ENCODE results near the gene EPAS1. TPM values are rescaled to one million over a fixed set of nuclear protein-coding genes. Genes with fewer than 3 reads are reported as not detected.
A peak's percentile ranks its signal among the peaks of the same experiment; 100 is the strongest.

EPAS1 gene
- total RNA-seq, 1 experiment from 2014 or later: 55.9 TPM

- TF ChIP-seq ZBTB33 (IDR thresholded peaks at IDR 0.05; ENCODE audit: extremely low read depth, insufficient replicate concordance, low read length): no peak
These were observed 990 bp downstream of the EPAS1 start (continued) for GRCh38 chr2:46298272-46298521.

GRCh38 chr2:46298522-46299353 lies 1.5 kb downstream of the EPAS1 start:
- H3K36me3 ChIP-seq (ENCODE audit: control insufficient read depth in 1 of 2, insufficient read depth in 2 of 2, low read length in 2 of 2): no peaks in the 10 kb centered on the region
- no peak for DNase-seq (ENCODE audit: low read depth, low spot score)
- peaks cover 12 to 40% of the 10 kb centered on the region in 2 experiments; a peak in 3 of 4 replicates for H3K4me1 ChIP-seq (ENCODE audit: control insufficient read depth in 1 of 2, insufficient read depth in 2 of 2, low read length in 2 of 2)
- RAD21 ChIA-PET (ENCODE audit: low non-redundant PET in 1 of 2, low total read pairs in 2 of 2, uncharacterized antibody in 2 of 2, unreplicated experiment in 2 of 2): interaction anchor here in 1 of 2 experiments (0.7 kb wide), 1 partner anchor 12 kb away, joined by 7 read pairs; no protein-coding TSS in a partner anchor
- peak overlapping the region; percentile 68 for H3K9ac ChIP-seq (ENCODE audit: low read length)
- CTCF ChIA-PET: no interaction called here
- peak; percentile 34 for ATAC-seq
- peaks cover 30% of the 10 kb centered on the region; the same call in 1 of the 2 replicates for H3K79me2 ChIP-seq (ENCODE audit: insufficient read depth, low read length)
- H3K9me3 ChIP-seq (ENCODE audit: control insufficient read depth in 1 of 2, insufficient read depth in 1 of 2, low read depth in 1 of 2, low read length in 2 of 2): no peaks in the 10 kb centered on the region
- 0 out of 2 replicates have a peak, but pooled peaks have one; percentile 21 for TF ChIP-seq MAX (IDR thresholded peaks at IDR 0.05)
- 0 out of 6 replicates have a peak, but pooled peaks of 2 of the 3 experiments have one; percentile 21 to 22 for TF ChIP-seq CTCF (IDR thresholded peaks at IDR 0.05 in 2 of 3, conservative IDR thresholded peaks at IDR 0.05 in 1 of 3; ENCODE audit: borderline replicate concordance in 1 of 3, insufficient read depth in 1 of 3, low read depth in 2 of 3, low read length in 2 of 3)
- TF ChIP-seq EGR1 (IDR thresholded peaks at IDR 0.05; ENCODE audit: low read depth): 0 out of 2 replicates have a peak, but pooled peaks have one; percentile 24
- TF ChIP-seq ELF1 (IDR thresholded peaks at IDR 0.05; ENCODE audit: borderline replicate concordance, low read depth): no peak
- peak; percentile 52; the same call in 1 of the 2 replicates for TF ChIP-seq RAD21 (IDR thresholded peaks at IDR 0.05; ENCODE audit: low read depth)
- no peaks in the 10 kb centered on the region for H3K9me2 ChIP-seq (ENCODE audit: insufficient read depth)
- peak overlapping the region; percentile 74 for H3K27ac ChIP-seq (ENCODE audit: low read depth, low read length)
- intact Hi-C loops (cut with micrococcal nuclease): loop anchor here (1.0 kb wide), 2 partner anchors 235 to 287 kb away; no protein-coding TSS in a partner anchor
- BruUV-seq (replicated peaks): no TSS peak
- peak overlapping the region; percentile 49 for H2AFZ ChIP-seq (ENCODE audit: low read depth, low read length, poor library complexity, severe bottlenecking)
- H3K4me2 ChIP-seq (ENCODE audit: low read length): peak overlapping the region; percentile 100
- H4K20me1 ChIP-seq (ENCODE audit: insufficient read depth): no peaks in the 10 kb centered on the region
- POLR2A ChIA-PET: interaction anchor here (1.6 kb wide), 1 partner anchor 16 kb away, joined by 7 read pairs; no protein-coding TSS in a partner anchor
- H3K4me3 ChIP-seq (replicated peaks in 1 of 2; ENCODE audit: low read depth in 1 of 2, low read length in 2 of 2): peak overlapping the region; percentile 75 to 91
- no peaks in the 10 kb centered on the region for H3K27me3 ChIP-seq (ENCODE audit: insufficient read depth, low read length)

Measured in HCT116 (cell line).